GM20000 (cell line): Measurements from ENCODE around the gene RIOX2.

Experiments used
- DNase-seq: peaks from one replicate; pipeline ENCODE4 v3.0.0; 2012; ENCODE audit warnings: low spot score
- TF ChIP-seq, protein P1 (sequence below): IDR thresholded peaks from 2 replicates; pipeline ENCODE4 v1.5.1; 2012; ENCODE audit warnings: mild to moderate bottlenecking, control low read depth; ENCODE audit errors: extremely low read depth, missing control alignments

Gene RIOX2

DNA sequence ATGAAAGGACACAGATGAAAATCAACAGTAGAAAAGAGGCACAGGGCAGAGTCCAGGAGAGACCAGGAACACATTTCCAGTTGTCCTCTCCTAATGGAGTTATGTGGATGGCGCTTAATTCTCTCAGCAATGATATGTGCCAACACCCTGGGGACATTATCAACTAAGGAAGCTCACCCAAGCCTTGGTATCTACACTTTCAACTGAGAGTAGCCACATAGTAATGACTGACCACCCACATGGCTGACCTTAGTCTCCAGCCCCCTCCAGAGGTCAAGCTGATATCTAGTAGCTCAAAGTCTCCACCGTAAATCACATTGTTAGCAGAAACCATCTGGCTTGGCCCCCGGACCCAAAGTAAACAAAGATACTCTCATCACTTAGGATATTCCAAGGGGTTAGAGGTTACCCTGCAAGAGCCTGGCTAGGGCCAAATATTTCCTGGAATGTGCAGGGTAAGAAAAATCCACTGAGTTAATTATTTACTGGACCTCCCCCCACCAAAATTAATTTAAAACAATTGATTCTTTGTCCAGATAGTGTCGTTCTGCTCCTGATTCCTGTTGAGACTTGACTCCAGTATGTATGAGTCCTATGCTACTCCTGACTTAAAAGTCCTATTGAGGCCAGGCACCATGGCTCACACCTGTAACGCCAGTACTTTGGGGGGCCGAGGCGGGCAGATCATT, 38.1 kb upstream of the RIOX2 start:
- no peak for DNase-seq
- TF ChIP-seq, protein P1, sequence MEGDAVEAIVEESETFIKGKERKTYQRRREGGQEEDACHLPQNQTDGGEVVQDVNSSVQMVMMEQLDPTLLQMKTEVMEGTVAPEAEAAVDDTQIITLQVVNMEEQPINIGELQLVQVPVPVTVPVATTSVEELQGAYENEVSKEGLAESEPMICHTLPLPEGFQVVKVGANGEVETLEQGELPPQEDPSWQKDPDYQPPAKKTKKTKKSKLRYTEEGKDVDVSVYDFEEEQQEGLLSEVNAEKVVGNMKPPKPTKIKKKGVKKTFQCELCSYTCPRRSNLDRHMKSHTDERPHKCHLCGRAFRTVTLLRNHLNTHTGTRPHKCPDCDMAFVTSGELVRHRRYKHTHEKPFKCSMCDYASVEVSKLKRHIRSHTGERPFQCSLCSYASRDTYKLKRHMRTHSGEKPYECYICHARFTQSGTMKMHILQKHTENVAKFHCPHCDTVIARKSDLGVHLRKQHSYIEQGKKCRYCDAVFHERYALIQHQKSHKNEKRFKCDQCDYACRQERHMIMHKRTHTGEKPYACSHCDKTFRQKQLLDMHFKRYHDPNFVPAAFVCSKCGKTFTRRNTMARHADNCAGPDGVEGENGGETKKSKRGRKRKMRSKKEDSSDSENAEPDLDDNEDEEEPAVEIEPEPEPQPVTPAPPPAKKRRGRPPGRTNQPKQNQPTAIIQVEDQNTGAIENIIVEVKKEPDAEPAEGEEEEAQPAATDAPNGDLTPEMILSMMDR: no peak

DNA sequence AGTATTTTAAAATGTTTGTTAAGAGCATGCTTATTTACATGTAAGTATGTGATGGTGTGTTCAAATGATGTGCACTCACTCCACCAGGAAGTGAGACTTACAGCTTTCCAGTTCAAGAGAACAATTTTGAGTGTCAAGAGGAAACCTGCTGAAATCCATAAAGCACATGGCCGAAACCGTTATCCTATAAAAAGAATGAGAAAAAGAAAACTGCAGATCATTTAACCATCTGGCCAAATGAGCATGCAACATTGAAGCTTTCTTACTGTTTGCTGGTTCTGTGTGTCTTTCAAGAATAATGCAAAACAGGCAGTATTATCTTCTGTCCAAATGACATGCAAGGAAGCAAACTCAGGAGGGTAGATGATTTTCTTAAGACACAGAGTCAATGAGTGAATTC, 36.6 kb upstream of the RIOX2 start:
- no peak for DNase-seq
- TF ChIP-seq, protein P1: no peak

DNA sequence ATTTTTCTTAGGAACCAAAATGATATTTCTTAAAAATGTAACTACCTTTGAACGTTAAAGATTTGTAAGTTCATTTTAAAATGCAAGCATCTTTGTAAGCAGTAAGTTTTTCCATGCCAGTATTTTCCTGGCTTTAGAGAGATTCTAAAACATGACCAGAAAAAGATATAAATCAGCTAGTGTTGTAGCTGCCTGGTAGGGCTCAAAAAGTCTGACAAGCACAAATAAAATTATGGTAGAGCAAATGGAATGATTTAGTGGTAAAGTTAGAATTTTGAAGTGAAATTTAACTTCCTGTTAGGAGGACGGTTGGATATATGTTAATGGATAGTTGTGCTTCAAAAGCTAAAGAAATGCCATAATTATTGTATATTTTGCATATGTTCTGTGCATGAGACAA, 33.2 kb upstream of the RIOX2 start:
- DNase-seq: no peak
- TF ChIP-seq, protein P1: no peak

DNA sequence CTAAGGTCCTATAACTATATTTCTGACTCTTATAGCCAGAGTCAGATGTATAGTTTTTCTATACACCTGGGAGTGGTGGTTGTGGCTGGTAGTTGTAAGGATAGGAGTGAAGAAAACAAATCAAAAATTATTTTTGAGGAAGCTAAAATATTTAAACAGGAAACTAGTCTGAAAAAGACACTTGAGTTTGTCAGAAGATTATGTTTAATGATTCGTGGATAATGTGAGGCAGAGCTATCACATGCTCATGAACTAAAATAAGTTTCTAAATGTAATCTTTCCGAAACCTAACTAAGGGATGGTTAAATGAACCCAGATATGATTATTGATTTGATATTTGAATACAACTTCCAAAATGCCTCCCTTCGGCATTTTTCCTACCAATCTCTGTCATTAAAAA, 32.5 kb upstream of the RIOX2 start:
- TF ChIP-seq, protein P1: no peak
- no peak for DNase-seq

DNA sequence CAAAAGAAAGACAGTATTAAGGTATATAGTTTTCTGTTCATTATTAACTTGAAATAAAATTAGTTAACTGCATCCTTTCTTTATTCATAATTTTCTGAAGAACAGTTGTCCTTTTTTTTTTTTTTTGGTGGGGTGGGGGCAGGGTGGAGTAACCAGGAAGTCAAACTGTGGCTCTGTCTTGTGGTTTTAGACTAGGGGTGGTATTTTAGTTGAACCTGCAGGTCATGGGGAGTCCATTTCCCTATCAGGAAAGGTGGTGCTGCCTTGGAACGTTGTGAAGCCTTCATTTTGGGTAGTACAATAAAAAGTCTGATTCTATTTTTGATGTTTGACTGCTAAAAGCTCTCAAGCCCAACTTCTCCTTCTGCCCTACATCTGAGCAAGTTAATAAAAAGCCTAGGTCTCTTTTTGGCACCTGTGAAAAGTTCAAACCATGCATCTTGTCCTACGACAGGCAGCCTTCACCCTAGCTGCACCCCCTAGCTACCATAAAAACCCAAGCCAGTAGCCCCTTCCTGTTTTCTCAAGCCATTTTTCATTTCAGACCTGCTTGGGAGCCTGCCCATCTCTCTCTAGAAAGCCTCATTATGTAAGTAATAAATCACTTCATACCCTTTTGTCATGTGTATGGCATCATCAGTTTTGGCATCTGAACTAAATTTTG, 31.2 kb upstream of the RIOX2 start:
- peak; percentile 24 for DNase-seq
- TF ChIP-seq, protein P1: no peak

DNA sequence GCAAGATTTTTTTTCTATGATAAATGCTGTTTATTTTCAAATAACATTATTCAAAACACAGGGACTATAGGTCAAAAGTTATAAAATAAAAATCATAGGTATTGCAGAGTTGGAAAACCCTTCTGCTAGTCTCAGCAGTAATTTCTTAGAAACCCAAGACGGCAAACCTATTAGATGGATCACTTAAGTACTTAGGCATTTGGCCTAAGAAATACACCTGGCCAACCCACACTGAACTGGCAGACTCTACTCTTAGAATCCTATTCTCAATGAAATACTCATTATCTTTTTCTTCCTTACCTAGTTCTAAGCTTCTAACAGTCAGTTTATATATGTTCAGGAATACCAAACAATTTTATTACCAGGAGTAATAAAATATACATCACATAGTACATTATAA, 30.5 kb upstream of the RIOX2 start:
- TF ChIP-seq, protein P1: no peak
- DNase-seq: no peak

DNA sequence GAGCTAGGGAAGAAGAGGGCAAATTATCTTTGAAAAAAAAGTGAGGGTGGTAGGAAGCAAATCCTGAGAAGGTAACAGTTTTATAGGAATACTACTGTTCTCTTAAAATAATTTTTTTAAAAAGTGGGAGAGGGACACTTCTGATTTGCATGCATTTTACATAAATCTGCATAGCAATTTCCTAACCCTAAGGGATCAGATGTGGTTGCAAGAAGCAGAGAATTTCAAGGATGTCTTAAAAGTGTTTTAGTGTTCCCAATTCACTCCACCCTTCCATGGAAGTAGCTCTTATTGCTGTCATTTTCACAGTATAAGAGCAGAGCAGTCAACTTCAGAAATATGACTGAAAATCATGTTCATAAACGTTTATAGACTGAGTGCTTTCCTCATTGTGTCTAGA, 27.8 kb upstream of the RIOX2 start:
- TF ChIP-seq, protein P1: no peak
- no peak for DNase-seq
